ENCODE data around the gene PSMD2.
A peak's percentile ranks its signal among the peaks of the same experiment; 100 is the strongest.

The PSMD2 gene

DNA sequence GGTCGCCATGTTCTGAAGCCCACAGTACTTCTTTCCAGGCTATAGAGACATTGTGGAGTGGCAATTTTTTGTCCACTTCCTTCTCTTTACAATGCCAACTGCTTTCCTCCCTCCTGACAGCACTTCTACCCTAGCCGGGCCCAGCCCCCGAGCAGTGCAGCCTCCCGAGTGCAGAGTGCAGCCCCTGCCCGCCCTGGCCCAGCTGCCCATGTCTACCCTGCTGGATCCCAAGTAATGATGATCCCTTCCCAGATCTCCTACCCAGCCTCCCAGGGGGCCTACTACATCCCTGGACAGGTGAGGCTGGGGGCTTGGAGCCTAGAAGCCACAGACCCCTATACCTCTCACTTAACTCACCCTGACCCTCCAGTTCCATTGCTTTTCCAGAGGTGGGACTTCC is 18.2 kb downstream of the PSMD2 start:
- no peak for DNase-seq (ENCODE audit: low spot score)

DNA sequence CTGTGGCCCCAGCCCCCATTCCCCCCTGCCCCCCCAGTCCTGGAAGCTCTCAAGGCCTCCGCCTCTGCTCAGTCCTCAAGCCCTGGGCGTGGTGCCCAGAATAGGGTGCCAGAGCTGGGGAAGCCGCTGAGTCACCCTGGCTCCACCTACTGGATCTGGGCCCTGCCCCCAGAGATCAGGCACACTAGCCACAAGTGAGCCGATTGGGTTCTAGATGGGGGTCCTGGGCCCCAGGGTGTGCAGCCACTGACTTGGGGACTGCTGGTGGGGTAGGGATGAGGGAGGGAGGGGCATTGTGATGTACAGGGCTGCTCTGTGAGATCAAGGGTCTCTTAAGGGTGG is 21.0 kb downstream of the PSMD2 start:
- peak; percentile 59 for DNase-seq (ENCODE audit: low spot score)

DNA sequence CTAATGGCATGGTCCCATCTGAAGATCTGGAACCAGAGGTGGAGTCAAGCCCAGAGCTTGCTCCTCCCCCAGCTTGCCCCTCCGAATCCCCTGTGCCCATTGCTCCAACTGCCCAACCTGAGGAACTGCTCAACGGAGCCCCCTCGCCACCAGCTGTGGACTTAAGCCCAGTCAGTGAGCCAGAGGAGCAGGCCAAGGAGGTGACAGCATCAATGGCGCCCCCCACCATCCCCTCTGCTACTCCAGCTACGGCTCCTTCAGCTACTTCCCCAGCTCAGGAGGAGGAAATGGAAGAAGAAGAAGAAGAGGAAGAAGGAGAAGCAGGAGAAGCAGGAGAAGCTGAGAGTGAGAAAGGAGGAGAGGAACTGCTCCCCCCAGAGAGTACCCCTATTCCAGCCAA is 22.6 kb downstream of the PSMD2 start:
- no peak for DNase-seq (ENCODE audit: low spot score)

DNA sequence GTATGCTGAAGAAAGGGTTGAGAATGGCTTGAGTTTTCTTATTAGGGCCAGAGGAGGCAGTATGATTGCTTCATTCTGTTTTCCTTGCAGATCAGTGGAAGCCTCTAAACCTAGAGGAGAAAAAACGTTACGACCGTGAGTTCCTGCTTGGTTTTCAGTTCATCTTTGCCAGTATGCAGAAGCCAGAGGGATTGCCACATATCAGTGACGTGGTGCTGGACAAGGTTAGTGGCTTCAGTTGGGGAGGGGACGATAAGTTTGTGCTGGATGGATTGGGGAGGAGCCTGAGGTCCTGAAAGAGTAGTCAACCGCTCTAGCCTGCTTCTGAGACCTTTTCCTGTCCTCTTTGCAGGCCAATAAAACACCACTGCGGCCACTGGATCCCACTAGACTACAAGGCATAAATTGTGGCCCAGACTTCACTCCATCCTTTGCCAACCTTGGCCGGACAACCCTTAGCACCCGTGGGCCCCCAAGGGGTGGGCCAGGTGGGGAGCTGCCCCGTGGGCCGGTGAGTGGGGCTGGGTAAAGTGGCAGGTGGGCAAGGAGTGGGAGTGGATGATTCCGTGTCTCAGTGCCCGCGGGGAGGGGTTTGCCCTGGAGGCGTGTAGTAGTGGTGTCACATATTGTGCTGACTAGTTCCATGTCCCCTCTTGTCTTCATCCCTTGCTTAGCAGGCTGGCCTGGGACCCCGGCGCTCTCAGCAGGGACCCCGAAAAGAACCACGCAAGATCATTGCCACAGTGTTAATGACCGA is 23.9 kb downstream of the PSMD2 start:
- DNase-seq (ENCODE audit: low spot score), result no peak

DNA sequence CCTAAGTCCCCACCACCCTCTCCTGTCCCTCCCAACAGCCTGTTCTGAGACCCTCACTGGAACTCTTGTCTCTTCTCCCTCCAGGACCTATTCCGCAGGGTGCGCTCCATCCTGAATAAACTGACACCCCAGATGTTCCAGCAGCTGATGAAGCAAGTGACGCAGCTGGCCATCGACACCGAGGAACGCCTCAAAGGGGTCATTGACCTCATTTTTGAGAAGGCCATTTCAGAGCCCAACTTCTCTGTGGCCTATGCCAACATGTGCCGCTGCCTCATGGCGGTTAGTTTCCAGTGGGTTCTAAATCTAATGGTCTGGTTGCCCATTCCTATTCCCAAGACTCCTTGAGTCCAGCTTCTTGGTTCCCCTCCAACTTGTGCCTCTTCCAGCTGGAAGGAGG is 24.7 kb downstream of the PSMD2 start:
- DNase-seq (ENCODE audit: low spot score), result no peak

DNA sequence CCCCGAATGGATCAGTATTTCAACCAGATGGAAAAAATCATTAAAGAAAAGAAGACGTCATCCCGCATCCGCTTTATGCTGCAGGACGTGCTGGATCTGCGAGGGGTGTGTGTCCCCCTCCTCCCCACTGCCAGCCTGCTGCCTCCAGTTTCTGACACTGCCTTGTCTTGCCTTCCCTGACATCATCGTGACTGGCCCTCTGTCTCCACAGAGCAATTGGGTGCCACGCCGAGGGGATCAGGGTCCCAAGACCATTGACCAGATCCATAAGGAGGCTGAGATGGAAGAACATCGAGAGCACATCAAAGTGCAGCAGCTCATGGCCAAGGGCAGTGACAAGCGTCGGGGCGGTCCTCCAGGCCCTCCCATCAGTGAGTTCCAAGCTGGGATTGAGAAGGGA is 26.2 kb downstream of the PSMD2 start:
- DNase-seq (ENCODE audit: low spot score), result no peak

DNA sequence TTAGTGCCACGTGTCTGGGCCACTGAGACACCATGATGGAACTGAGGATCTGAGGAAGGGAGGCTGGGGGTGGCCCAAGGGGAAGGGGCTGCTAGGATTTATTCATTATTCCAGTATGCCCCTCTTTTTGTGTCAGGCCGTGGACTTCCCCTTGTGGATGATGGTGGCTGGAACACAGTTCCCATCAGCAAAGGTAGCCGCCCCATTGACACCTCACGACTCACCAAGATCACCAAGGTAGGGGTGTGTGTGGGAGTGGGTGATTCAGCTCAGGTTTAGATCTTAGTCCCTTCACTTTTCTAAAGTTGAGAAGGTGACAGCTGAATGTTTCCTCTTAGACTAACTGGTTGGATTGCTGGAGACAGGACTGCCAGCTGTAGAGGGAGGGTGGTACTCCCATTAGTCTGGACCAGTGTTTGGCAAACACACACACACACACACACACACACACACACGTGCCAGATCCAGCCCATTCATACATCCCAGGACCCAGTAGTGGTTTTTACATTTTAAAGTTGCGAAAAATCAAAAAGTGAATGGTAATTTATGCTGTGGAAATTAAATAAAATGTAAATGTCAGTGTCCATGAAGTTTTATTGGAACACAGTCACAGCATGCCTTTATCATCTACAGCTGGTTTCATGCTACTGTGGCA is 26.8 kb downstream of the PSMD2 start:
- DNase-seq (ENCODE audit: low spot score), result no peak

DNA sequence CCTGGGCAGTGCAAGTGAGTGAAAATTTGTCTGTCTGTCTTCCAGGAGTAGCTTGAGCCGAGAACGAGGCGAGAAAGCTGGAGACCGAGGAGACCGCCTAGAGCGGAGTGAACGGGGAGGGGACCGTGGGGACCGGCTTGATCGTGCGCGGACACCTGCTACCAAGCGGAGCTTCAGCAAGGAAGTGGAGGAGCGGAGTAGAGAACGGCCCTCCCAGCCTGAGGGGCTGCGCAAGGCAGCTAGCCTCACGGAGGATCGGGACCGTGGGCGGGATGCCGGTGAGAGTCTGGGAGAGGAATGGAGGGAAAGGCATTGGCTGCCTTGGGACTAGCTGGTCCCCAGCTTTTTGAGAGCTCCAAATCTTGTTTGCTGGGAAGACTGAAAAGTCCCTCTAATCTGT is 28.1 kb downstream of the PSMD2 start:
- DNase-seq (ENCODE audit: low spot score), result no peak

DNA sequence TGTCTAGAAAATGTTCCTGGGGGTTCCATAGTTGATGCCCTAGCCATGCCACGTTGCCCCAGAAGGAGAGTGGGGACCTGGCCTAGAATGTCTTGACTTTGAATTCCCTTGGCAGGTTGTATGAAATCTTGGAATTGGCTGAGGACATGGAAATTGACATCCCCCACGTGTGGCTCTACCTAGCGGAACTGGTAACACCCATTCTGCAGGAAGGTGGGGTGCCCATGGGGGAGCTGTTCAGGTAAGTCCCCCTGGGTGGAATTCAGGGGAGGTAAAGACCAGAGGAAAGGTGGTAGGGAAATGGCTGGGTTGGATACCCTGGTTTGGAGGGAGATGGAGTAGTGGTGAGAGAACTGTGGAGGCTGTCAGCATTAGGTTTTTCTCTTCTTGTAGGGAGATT is 29.5 kb downstream of the PSMD2 start:
- no peak for DNase-seq (ENCODE audit: low spot score)

DNA sequence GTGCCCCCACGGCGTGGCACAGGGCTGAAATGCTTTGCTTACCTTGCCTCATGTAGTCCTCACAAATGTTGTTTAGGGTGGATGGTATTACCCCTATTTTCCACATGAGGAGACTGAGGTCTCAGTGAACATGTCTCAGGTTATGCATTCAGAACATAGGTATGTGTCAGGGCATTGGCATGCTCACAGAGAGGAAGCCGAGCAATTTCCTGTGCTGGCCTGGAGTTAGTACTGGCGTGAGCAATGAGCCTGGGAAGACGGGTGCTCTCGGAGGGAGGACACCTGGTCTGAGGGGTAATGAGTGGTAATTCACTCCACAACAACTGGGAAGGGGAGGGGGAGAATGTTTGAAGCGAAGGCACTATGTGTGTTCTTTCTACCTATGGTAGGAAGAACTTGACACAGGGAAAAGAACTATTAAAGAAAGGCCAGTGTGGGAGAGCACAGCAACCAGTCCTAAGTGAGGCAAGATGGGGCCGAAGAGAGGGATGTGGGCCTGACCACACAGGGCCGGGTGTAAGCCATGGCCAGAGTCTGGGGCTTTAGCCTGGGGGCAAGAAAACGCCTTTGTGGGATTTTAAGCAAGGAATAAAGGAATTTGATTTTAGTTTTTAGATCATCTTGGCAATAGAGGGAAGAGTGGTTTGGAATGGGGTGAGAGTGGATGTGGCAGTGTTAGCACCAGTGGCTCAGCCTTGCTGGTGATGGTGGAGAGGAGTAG is 33.5 kb downstream of the PSMD2 start:
- no peak for DNase-seq (ENCODE audit: low spot score)

DNA sequence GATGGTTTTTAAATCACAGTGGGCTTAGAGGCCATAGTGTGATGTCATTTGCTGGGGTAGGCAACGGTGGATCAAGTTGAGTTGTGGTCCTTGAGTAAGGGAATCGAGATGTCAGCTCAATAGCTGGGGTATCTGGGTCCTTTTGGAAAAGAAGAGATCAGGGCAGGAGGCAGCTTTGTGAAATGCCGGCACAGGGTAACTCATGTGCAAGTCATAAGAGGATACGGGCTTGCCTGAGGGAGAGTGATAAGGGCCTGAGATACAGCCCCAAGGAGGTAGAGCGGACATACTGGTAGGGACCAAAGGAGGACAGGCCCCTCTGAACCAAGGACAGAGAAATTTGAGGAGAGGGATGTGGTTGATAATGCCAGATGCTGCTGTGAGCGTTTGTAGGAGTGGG is 34.1 kb downstream of the PSMD2 start:
- DNase-seq (ENCODE audit: low spot score), result no peak

DNA sequence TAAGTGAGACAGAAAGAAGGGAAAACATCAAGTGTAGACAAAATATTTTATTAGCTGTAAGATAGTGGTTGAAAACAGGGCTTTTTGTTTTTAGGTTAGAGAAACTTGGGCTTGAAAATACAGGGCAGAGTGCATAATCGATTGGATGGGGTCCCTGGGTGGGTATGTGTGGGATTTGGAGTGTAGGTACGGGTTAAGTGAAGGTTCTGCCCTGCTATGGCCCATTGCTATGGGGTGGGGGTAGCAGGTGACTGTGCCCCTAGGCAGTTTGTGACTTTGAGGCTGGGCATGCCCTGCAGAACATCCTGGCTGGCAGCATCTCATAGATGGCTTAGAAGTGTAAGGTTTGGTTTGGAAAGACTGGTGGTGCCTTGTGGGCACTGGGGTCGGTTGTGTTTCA is 34.7 kb downstream of the PSMD2 start:
- no peak for DNase-seq (ENCODE audit: low spot score)

DNA sequence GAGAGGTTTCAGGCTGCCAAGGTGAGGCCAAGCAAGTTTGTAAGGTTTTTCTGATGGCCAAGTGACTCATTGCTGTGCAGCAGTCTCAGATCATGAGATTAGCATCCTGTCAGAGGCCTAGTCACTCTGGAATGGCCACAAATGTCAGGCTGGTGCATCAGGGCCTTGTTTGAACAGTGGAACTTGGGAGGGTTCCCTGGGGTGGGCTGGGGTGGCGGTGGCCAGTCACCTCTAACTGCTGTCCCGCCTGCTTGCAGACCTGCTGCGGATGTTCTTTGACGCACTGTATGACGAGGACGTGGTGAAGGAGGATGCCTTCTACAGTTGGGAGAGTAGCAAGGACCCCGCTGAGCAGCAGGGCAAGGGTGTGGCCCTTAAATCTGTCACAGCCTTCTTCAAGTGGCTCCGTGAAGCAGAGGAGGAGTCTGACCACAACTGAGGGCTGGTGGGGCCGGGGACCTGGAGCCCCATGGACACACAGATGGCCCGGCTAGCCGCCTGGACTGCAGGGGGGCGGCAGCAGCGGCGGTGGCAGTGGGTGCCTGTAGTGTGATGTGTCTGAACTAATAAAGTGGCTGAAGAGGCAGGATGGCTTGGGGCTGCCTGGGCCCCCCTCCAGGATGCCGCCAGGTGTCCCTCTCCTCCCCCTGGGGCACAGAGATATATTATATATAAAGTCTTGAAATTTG is 35.6 kb downstream of the PSMD2 start:
- no peak for DNase-seq (ENCODE audit: low spot score)

DNA sequence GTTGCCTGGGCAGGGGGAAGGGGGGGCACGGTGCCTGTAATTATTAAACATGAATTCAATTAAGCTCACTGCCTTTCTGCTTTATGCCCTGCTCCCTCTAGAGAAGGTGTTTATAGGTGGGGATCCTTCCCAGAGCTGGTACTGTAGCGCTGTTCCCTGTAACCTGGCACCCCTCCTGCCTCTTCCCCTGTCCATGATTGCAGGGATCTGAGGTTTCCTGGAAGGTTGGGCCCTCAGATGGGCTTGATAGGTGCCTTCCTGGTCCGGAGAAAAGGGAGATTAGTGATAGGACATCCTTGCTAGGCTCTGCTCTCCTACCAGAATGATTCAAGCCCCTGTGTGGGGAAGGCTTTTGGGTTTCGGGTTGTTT is 36.2 kb downstream of the PSMD2 start:
- DNase-seq (ENCODE audit: low spot score), result no peak

DNA sequence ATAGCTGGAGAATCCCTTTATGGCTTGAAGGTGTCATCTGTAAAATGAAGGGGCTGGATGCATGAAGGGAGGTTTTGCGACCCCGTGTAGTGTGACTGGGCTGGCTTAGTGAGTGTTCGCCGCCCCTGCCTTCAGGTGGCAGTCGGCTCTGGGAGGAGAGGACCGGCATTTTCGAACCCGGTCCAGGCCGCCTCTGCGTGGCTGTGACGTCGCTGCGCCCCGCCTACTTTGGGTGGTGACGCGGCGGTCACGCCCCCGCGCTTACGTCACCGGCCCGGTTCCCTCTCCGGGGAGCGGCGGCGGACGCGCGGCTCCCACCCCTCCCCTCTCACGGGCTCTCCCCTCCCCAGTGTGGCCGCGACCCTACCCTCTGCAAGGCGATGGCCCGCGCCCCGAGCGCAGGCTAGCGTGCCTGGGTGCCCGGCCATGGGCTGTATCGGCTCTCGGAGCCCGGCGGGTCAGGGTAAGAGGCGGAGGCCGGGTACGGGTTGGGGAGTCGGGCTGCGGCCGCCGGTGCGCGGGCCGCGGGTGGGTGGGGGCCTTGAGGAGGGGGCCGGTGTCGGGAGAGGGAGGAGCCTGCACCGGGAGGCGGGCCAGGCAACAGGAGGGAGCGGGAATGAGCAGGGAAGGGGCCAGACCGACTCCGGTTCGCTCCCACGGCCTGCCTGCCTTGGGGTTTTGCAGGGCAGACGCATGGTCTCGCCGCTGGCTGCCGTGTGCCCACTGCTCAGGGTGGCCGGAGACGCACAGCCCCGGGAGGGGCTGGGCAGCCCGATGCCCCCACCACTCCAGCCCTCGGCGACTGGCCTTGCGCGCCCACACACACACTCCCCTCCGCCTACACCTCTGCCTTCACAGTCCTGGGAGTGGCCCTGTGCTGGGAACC is 36.9 kb downstream of the PSMD2 start:
- DNase-seq (ENCODE audit: low spot score), result peak; percentile 75

DNA sequence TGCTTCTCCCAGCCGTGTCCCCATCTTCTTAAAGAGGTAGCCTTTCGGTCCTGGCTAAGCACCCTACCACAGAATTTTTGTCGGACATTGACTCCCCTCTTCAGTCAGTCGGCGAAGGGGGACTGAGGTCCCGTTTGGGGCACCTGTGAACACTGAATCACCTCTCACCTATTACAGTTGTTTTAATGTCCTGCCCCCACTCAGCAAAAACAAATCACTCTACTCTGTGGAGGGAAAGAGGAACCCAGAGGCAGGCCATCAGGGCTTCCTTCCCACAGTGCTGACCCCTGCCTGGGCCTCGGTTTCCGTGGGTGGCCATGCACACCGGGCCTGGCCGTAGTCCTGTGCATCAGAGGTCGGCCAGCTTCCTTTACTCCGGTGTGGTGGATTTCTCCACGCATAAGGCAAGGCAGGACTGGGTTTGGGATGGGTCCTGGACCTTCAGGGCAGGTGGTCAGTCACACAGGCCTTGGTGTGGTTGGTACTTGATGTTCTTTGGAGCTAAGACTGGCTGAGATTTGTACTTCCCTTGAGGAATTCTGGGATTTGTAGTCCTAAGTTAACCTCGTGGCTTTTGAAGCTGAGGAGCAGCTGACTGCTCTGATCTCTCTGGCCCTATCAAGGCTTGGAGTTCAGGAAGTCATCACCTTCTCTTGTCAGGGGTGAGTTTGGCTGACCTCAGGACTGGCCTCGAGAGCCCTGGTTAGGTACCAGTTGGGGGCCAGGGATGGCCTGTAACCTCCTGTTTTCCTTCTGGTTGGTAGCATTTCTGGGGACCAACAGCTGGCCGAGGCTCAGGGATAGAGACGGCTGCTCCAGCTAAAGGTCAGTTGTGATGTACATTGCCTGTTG is 37.7 kb downstream of the PSMD2 start:
- DNase-seq (ENCODE audit: low spot score), result peak; percentile 59

DNA sequence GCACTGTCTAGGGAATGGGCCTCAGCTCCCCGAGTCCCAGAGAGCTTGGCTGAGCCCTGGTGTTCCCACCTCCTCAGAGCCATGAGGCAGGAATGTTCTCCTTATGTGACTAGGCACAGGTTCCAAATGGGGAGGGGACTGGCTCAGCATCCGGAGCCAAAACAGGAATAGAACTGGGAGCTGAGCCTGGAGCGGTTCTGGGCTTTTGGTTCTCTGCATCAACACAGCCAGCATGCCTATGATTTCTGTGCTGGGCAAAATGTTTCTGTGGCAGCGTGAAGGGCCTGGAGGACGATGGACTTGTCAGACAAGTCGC is 38.3 kb downstream of the PSMD2 start, which contains the start of gene FAM131A:
TSS of gene FAM131A (plus strand) at position 202 of the 316 bp plus-strand sequence. CDS start at position 233, 31 bp downstream.
- DNase-seq (ENCODE audit: low spot score), result no peak

DNA sequence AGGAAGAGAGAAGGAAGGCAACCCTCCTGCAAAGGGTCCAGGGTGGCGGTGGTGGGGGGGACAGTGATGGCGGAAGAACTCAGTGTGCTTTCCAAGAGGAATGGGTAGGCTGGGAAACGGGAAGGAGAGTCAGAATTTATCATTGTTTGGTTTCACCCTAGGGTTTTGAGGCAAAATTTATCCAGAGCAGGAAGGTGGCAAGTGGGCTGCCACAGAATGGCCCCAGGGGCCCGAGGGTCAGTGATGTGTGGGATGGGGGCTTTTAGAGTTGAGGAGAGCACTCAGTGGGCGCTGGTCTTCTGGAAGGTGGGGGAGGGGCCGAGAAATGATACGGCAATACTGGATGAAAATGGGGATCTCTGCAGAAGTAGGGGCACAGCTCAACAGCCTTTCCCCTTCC is 38.9 kb downstream of the PSMD2 start:
- no peak for DNase-seq (ENCODE audit: low spot score)

DNA sequence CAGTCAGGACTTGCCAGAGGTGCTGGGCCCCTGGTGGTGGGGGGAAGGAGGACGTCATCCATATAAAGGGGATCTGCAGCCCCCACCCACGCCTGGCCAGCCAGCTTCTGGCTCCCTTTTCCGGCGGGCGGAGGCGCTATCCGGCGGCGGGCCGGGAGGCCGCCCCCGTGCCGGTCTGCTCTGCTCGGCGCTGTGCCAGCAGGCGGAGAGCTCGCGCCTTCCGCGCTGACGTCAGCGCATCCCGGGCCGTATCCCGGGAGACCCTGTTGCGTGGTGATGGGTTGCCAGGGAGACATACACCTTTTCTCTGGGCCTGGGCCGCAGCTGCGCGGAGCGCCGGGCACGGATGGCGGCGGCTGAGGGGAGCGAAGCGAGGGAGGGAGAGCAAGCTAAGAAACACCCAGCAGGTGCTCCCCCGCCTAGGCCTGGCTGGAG is 39.5 kb downstream of the PSMD2 start:
- DNase-seq (ENCODE audit: low spot score), result no peak

DNA sequence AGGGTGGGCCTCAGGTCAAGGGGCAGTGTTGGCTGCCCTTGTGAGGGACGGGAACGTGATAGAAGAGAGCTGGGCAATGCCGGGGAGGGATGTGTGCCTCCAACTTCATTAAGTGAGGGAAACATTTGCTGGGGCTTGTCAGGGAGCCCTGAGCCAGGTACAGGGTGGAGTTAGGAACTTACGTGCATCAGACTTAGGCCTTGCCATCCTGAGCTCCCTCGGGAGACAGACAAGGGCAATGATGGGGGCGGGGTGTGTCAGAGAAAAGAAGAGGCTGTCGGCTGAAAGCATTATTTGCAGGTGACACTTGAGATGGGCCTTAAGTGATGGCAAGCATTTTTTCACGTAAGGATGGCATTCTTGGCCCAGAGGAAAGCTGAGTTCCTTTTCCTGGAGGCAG is 40.0 kb downstream of the PSMD2 start:
- DNase-seq (ENCODE audit: low spot score), result no peak

All from HuH-7.5 (cell line).